Endodermal cell (in vitro differentiated cells): Measurements from ENCODE around the gene TANGO2. TPM values are rescaled to one million over a fixed set of nuclear protein-coding genes. Genes with fewer than 3 reads are reported as not detected.

Experiments
- DNase-seq: peaks from one replicate; pipeline ENCODE4 v3.0.0-alpha.2; 2017
- H3K27ac ChIP-seq: 2 replicates; pipeline ENCODE4 v1.5.1; 2013; ENCODE audit warnings: mild to moderate bottlenecking, low read depth, low read length, moderate library complexity
- H3K27me3 ChIP-seq: 2 replicates; pipeline ENCODE4 v1.6.1; 2013; ENCODE audit warnings: mild to moderate bottlenecking, low read length, moderate library complexity; ENCODE audit not compliant: insufficient read depth, control insufficient read depth, poor library complexity, severe bottlenecking
- H3K36me3 ChIP-seq: 2 replicates; pipeline ENCODE4 v1.7.0; 2013; ENCODE audit warnings: mild to moderate bottlenecking, low read length, moderate library complexity; ENCODE audit not compliant: control insufficient read depth, insufficient read depth
- H3K4me1 ChIP-seq: one replicate; pipeline ENCODE4 v1.7.0; 2013; ENCODE audit warnings: low read length; ENCODE audit not compliant: control insufficient read depth, insufficient read depth
- H3K4me3 ChIP-seq: 2 replicates; pipeline ENCODE4 v1.5.1; 2013; ENCODE audit warnings: mild to moderate bottlenecking, low read length, moderate library complexity
- H3K9ac ChIP-seq: 2 replicates; pipeline ENCODE4 v1.6.1; 2013; ENCODE audit warnings: mild to moderate bottlenecking, low read length, moderate library complexity; ENCODE audit not compliant: poor library complexity, severe bottlenecking; ENCODE audit errors: extremely low read depth
- H3K9me3 ChIP-seq: 2 replicates; pipeline ENCODE4 v1.6.1; 2013; ENCODE audit warnings: mild to moderate bottlenecking, low read length, moderate library complexity; ENCODE audit not compliant: control insufficient read depth
- H3K27ac Mint-ChIP-seq: 2 replicates; pipeline ENCODE4 v1.8.0; 2020; ENCODE audit warnings: mixed read lengths
- H3K27me3 Mint-ChIP-seq: 2 replicates; pipeline ENCODE4 v1.8.0; 2021; ENCODE audit warnings: mild to moderate bottlenecking, mixed read lengths; ENCODE audit not compliant: insufficient read depth
- H3K36me3 Mint-ChIP-seq: 2 replicates; pipeline ENCODE4 v1.8.0; 2020; ENCODE audit warnings: low read depth, mixed read lengths
- H3K4me1 Mint-ChIP-seq: 2 replicates; pipeline ENCODE4 v1.8.0; 2020; ENCODE audit warnings: mixed read lengths
- H3K4me3 Mint-ChIP-seq: 2 replicates; pipeline ENCODE4 v1.8.0; 2020; ENCODE audit warnings: mild to moderate bottlenecking, moderate library complexity, mixed read lengths
- H3K9me3 Mint-ChIP-seq: 2 replicates; pipeline ENCODE4 v1.8.0; 2020; ENCODE audit warnings: mild to moderate bottlenecking, mixed read lengths
- CTCF ChIP-seq: fragments of 200-600 bp; sonication (generic); conservative IDR thresholded peaks from 2 replicates; pipeline ENCODE4 v1.5.0; 2021; ENCODE audit warnings: antibody characterized with exemption, mild to moderate bottlenecking
- WGBS, 2 experiments: methylation state at CpG; one replicate each; pipeline versions ENCODE4 v1.1.5 to v1.1.7; 2013; ENCODE audit warnings: missing lambda C conversion rate in 2 of 2, mixed read lengths in 1 of 2; ENCODE audit not compliant: insufficient coverage in 1 of 2, insufficient read length in 1 of 2; 5-methylcytosine and 5-hydroxymethylcytosine counted together
- total RNA-seq, 2 donors: library from RNA; stranded (reverse); fragmentation: NEBNext Ultra II Directional in 1 of 2; extraction: Animal tissue kit (Norgen Biotek cat#: 25700) in 1 of 2; gene quantifications; 2 replicates in 1 of 2; 3 replicates in 1 of 2; pipeline ENCODE4 v1.2.1, GENCODE V29; 2021

Gene TANGO2
- total RNA-seq, 2 donors from 2014 or later: 19.9 to 21.8 TPM

DNA sequence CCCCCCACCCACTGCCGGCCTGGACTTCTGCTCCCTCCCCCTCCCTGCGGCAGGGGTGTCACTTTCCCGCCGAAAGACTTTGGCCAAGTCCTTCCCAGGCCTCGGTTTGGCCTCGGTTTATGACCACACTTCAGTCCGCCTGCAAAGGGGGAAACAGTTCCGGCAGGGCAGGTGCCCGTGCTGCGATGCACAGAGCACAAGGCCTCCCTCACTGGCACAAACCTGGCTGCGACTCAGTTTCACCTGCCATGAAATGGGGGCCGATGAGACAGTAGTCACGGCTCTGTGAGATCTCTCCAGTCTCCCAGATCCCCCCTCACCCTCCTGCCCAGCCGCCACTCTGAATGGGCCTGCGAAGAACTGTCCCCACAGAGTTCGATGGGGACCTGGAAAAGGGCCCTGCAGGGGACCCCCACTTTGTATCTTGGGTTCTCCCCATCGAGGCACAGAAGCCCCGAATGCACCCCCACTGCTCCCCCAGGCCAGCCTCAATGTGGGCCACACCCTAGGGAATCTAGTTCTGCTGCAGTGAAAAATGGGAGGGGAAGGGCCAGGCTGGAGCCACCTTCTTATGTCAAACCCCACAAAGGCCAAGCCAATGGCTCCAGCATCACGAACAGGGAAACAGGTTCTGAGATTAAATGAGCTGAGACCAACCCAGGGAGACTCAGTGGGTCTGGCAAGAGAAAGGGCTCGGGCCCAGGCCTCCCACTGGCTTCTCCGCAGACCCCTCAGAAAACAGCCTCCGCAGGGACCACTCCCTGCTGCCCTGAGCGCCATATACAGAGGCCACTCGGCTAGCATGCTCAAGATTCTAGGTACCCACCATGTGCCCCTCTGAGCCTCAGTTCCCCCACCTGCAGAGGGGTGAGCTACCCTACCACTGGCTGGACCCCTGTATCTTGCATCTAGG lies 33.3 kb upstream of the TANGO2 start:
- Histone ChIP-seq H3K36me3 (no peaks in the 10 kb centered on the region), H3K27ac (no peak overlapping the region), H3K27me3 (no peaks in the 10 kb centered on the region), H3K4me3 (no peak overlapping the region), H3K9ac (no peak overlapping the region), H3K9me3 (no peaks in the 10 kb centered on the region), H3K4me1 (peaks cover 6% of the 10 kb centered on the region)
- Mint-ChIP-seq H3K9me3 (no peaks in the 10 kb centered on the region), H3K27me3 (no peaks in the 10 kb centered on the region), H3K4me3 (peak overlapping the region; percentile 67), H3K27ac (no peak overlapping the region), H3K4me1 (peaks cover 2% of the 10 kb centered on the region), H3K36me3 (no peaks in the 10 kb centered on the region)
- no peak for DNase-seq
- TF ChIP-seq CTCF: no peak
- WGBS, 2 experiments: 79 to 98% methylated on average over 7 to 24 of the region's 24 CpGs

- Mint-ChIP-seq H3K27me3 (no peaks in the 10 kb centered on the region), H3K27ac (no peak overlapping the region), H3K9me3 (no peaks in the 10 kb centered on the region), H3K4me1 (peaks cover 2% of the 10 kb centered on the region), H3K36me3 (no peaks in the 10 kb centered on the region), H3K4me3 (no peak overlapping the region)
- H3K36me3 ChIP-seq: no peaks in the 10 kb centered on the region
- H3K27me3 ChIP-seq: no peaks in the 10 kb centered on the region
- H3K4me1 ChIP-seq: peaks cover 6% of the 10 kb centered on the region
- DNase-seq: no peak
- H3K4me3 ChIP-seq: no peak overlapping the region
- 87 to 100% methylated on average over 8 to 9 of the region's 9 CpGs for WGBS, 2 experiments
- H3K9ac ChIP-seq: no peak overlapping the region
- no peak for TF ChIP-seq CTCF
- no peaks in the 10 kb centered on the region for H3K9me3 ChIP-seq
- no peak overlapping the region for H3K27ac ChIP-seq
Observed at GRCh38 chr22:19988331-19988808, 32.5 kb upstream of the TANGO2 start.

- Histone ChIP-seq H3K4me1 (peaks cover 6% of the 10 kb centered on the region), H3K27ac (no peak overlapping the region), H3K27me3 (no peaks in the 10 kb centered on the region), H3K4me3 (no peak overlapping the region), H3K9me3 (no peaks in the 10 kb centered on the region), H3K36me3 (no peaks in the 10 kb centered on the region), H3K9ac (no peak overlapping the region)
- Mint-ChIP-seq H3K4me3 (no peak overlapping the region), H3K36me3 (no peaks in the 10 kb centered on the region), H3K27me3 (peaks cover 1% of the 10 kb centered on the region), H3K27ac (no peak overlapping the region), H3K4me1 (peaks cover 2% of the 10 kb centered on the region), H3K9me3 (no peaks in the 10 kb centered on the region)
- 90 to 93% methylated on average over 12 to 18 of the region's 18 CpGs for WGBS, 2 experiments
- DNase-seq: no peak
- TF ChIP-seq CTCF: no peak
Observed at GRCh38 chr22:19988965-19989724, 31.8 kb upstream of the TANGO2 start.
